H9 (cell line): Measurements from ENCODE around the gene CASQ2. TPM values are rescaled to one million over a fixed set of nuclear protein-coding genes. Genes with fewer than 3 reads are reported as not detected.

Experiments
- DNase-seq: peaks from one replicate; pipeline ENCODE4 v3.0.0-alpha.2; 2017
- H2AFZ ChIP-seq: one replicate; pipeline ENCODE4 v1.6.1; 2013; ENCODE audit warnings: mild to moderate bottlenecking, low read length, control low read depth, moderate library complexity
- H2AK5ac ChIP-seq: 2 replicates; pipeline ENCODE4 v1.6.1; 2013; ENCODE audit warnings: low read length, control low read depth, mixed read lengths; ENCODE audit not compliant: insufficient read length
- H2BK120ac ChIP-seq: one replicate; pipeline ENCODE4 v1.6.1; 2013; ENCODE audit warnings: low read depth, mild to moderate bottlenecking, low read length, control low read depth, inconsistent platforms; ENCODE audit not compliant: poor library complexity, severe bottlenecking
- H2BK12ac ChIP-seq: 2 replicates; pipeline ENCODE4 v1.6.1; 2013; ENCODE audit warnings: low read length, control low read depth, mixed read lengths, low read depth; ENCODE audit not compliant: insufficient read length
- H2BK15ac ChIP-seq: 2 replicates; pipeline ENCODE4 v1.6.1; 2013; ENCODE audit warnings: low read depth, low read length, control low read depth
- H2BK20ac ChIP-seq: one replicate; pipeline ENCODE4 v1.6.1; 2013; ENCODE audit warnings: low read depth, mild to moderate bottlenecking, low read length, control low read depth, inconsistent platforms; ENCODE audit not compliant: poor library complexity, severe bottlenecking
- H2BK5ac ChIP-seq: 2 replicates; pipeline ENCODE4 v1.6.1; 2013; ENCODE audit warnings: low read length, control low read depth, mixed read lengths; ENCODE audit not compliant: insufficient read length
- H3K14ac ChIP-seq: 2 replicates; pipeline ENCODE4 v1.6.1; 2013; ENCODE audit warnings: low read length, control low read depth; ENCODE audit not compliant: insufficient read depth
- H3K18ac ChIP-seq: 2 replicates; pipeline ENCODE4 v1.6.1; 2013; ENCODE audit warnings: low read depth, mild to moderate bottlenecking, mixed read lengths, low read length, control low read depth; ENCODE audit not compliant: insufficient read length
- H3K23ac ChIP-seq: 2 replicates; pipeline ENCODE4 v1.6.1; 2013; ENCODE audit warnings: low read length, control low read depth, mixed read lengths, low read depth; ENCODE audit not compliant: insufficient read length
- H3K23me2 ChIP-seq: 2 replicates; pipeline ENCODE4 v1.6.1; 2013; ENCODE audit warnings: low read depth, mild to moderate bottlenecking, mixed read lengths, low read length, control low read depth; ENCODE audit not compliant: insufficient read length, poor library complexity, severe bottlenecking
- H3K27ac ChIP-seq: 2 replicates; pipeline ENCODE4 v1.5.1; 2013; ENCODE audit warnings: low read length, control low read depth, mixed read lengths, low read depth; ENCODE audit not compliant: insufficient read length
- H3K27me3 ChIP-seq: 2 replicates; pipeline ENCODE4 v1.6.1; 2013; ENCODE audit warnings: low read length, control low read depth, inconsistent platforms; ENCODE audit not compliant: insufficient read depth
- H3K4ac ChIP-seq: 2 replicates; pipeline ENCODE4 v1.6.1; 2013; ENCODE audit warnings: low read depth, mild to moderate bottlenecking, control low read depth, inconsistent platforms, low read length, moderate library complexity
- H3K4me1 ChIP-seq: 2 replicates; pipeline ENCODE4 v1.6.1; 2013; ENCODE audit warnings: low read length, control low read depth, inconsistent platforms; ENCODE audit not compliant: insufficient read depth
- H3K4me2 ChIP-seq: 2 replicates; pipeline ENCODE4 v1.6.1; 2013; ENCODE audit warnings: low read length, control low read depth, mixed read lengths; ENCODE audit not compliant: insufficient read length, insufficient read depth
- H3K56ac ChIP-seq: 2 replicates; pipeline ENCODE4 v1.6.1; 2013; ENCODE audit warnings: low read depth, mild to moderate bottlenecking, mixed read lengths, low read length, control low read depth; ENCODE audit not compliant: insufficient read length
- H3K79me1 ChIP-seq: 2 replicates; pipeline ENCODE4 v1.6.1; 2013; ENCODE audit warnings: low read depth, mild to moderate bottlenecking, moderate library complexity, low read length, control low read depth, inconsistent platforms; ENCODE audit not compliant: insufficient read depth, poor library complexity, severe bottlenecking
- H3K79me2 ChIP-seq: 2 replicates; pipeline ENCODE4 v1.6.1; 2013; ENCODE audit warnings: low read length, control low read depth, inconsistent platforms; ENCODE audit not compliant: insufficient read depth
- H3K9ac ChIP-seq: 2 replicates; pipeline ENCODE4 v1.6.1; 2013; ENCODE audit warnings: low read length, control low read depth, mixed read lengths; ENCODE audit not compliant: insufficient read length; ENCODE audit errors: extremely low read depth
- H3K9me3 ChIP-seq: one replicate; pipeline ENCODE4 v1.6.1; 2013; ENCODE audit warnings: low read depth, low read length, inconsistent platforms; ENCODE audit not compliant: control insufficient read depth
- H3T11ph ChIP-seq: one replicate; pipeline ENCODE4 v1.6.1; 2013; ENCODE audit warnings: mild to moderate bottlenecking, low read length, control low read depth, inconsistent platforms
- H4K20me1 ChIP-seq: one replicate; pipeline ENCODE4 v1.6.1; 2013; ENCODE audit not compliant: control insufficient read depth, insufficient read length, insufficient read depth
- H4K5ac ChIP-seq: 2 replicates; pipeline ENCODE4 v1.6.1; 2013; ENCODE audit warnings: low read depth, mild to moderate bottlenecking, mixed read lengths, low read length, control low read depth; ENCODE audit not compliant: insufficient read length
- H4K8ac ChIP-seq: replicated peaks from 2 replicates; pipeline ENCODE4 v1.6.1; 2013; ENCODE audit warnings: low read length, control low read depth, mixed read lengths, low read depth; ENCODE audit not compliant: insufficient read length
- H4K91ac ChIP-seq: 2 replicates; pipeline ENCODE4 v1.6.1; 2013; ENCODE audit warnings: low read depth, mild to moderate bottlenecking, moderate library complexity, mixed read lengths, low read length, control low read depth; ENCODE audit not compliant: insufficient read length
- H3K27ac Mint-ChIP-seq, 3 experiments: 2 replicates in 2 of 3; 3 replicates in 1 of 3; pipeline ENCODE4 v1.8.0; 2020 to 2021; ENCODE audit warnings: mixed read lengths in 3 of 3, mild to moderate bottlenecking in 1 of 3, moderate library complexity in 1 of 3
- H3K27me3 Mint-ChIP-seq: 2 replicates; pipeline ENCODE4 v1.8.0; 2021; ENCODE audit warnings: low read depth, mild to moderate bottlenecking, moderate library complexity, mixed read lengths
- H3K36me3 Mint-ChIP-seq, 3 experiments: 2 replicates in 2 of 3; 3 replicates in 1 of 3; pipeline ENCODE4 v1.8.0; 2020 to 2021; ENCODE audit warnings: low read depth in 3 of 3, mixed read lengths in 3 of 3; ENCODE audit not compliant: insufficient read depth in 1 of 3
- H3K4me1 Mint-ChIP-seq, 2 experiments: 2 replicates each; pipeline ENCODE4 v1.8.0; 2020; ENCODE audit warnings: mixed read lengths in 2 of 2
- H3K4me3 Mint-ChIP-seq, 2 experiments: 2 replicates in 1 of 2; 3 replicates in 1 of 2; pipeline ENCODE4 v1.8.0; 2020 to 2021; ENCODE audit warnings: mild to moderate bottlenecking in 2 of 2, mixed read lengths in 2 of 2, moderate library complexity in 1 of 2
- H3K9me3 Mint-ChIP-seq, 2 experiments: 2 replicates in 1 of 2; 3 replicates in 1 of 2; pipeline ENCODE4 v1.8.0; 2020; ENCODE audit warnings: mild to moderate bottlenecking in 2 of 2, mixed read lengths in 2 of 2, moderate library complexity in 1 of 2
- CTCF ChIP-seq: fragments of 200-600 bp; sonication (generic); conservative IDR thresholded peaks from 3 replicates; pipeline ENCODE4 v1.8.0; 2021; ENCODE audit warnings: antibody characterized with exemption, mild to moderate bottlenecking
- WGBS: extraction: QIAGEN DNeasy Blood & Tissue Kit; methylation state at CpG from one replicate; pipeline ENCODE4 v1.1.7; 2013; ENCODE audit warnings: missing lambda C conversion rate, low lambda C conversion rate, mixed read lengths; ENCODE audit not compliant: insufficient read length; ENCODE audit errors: extremely low coverage; 5-methylcytosine and 5-hydroxymethylcytosine counted together
- total RNA-seq: library from RNA; stranded (reverse); gene quantifications from 2 replicates; pipeline ENCODE4 v1.2.1, GENCODE V29; 2021

Gene CASQ2
- total RNA-seq, 1 experiment from 2014 or later: not detected

GRCh38 chr1:115744646-115745275 is 23.8 kb downstream of the CASQ2 start:
- Histone ChIP-seq H2BK15ac (no peak overlapping the region), H3K23me2 (no peaks in the 10 kb centered on the region), H3K9me3 (no peaks in the 10 kb centered on the region), H3K18ac (no peak overlapping the region), H4K5ac (no peak overlapping the region), H2AK5ac (no peak overlapping the region), H4K8ac (no peak overlapping the region), H4K91ac (no peak overlapping the region), H3K14ac (no peak overlapping the region), H3K79me1 (no peaks in the 10 kb centered on the region), H3K4me2 (no peak overlapping the region), H2BK20ac (no peak overlapping the region), H3K23ac (no peak overlapping the region), H3K9ac (no peak overlapping the region), H2BK12ac (no peak overlapping the region), H2BK120ac (no peak overlapping the region), H3K4me1 (no peaks in the 10 kb centered on the region; the same call in 1 of the 2 replicates), H3T11ph (no peak overlapping the region), H3K79me2 (no peaks in the 10 kb centered on the region), H4K20me1 (no peaks in the 10 kb centered on the region), H3K27ac (no peak overlapping the region), H2BK5ac (no peak overlapping the region), H3K27me3 (no peaks in the 10 kb centered on the region), H3K56ac (no peak overlapping the region), H3K4ac (no peak overlapping the region), H2AFZ (no peak overlapping the region)
- DNase-seq: no peak
- Mint-ChIP-seq H3K27me3 (no peaks in the 10 kb centered on the region), H3K4me3 (no peak overlapping the region), H3K4me1 (peaks cover 17 to 20% of the 10 kb centered on the region in 2 experiments), H3K9me3 (no peaks in the 10 kb centered on the region), H3K27ac (no peak overlapping the region; a peak in 1 of 7 replicates), H3K36me3 (no peaks in the 10 kb centered on the region)
- no CpG with 5 or more reads among the region's 3 CpGs for WGBS
- no peak for TF ChIP-seq CTCF
